K562 (cell line): ENCODE measurements around the gene GSTO2. TPM values are rescaled to one million over a fixed set of nuclear protein-coding genes. Genes with fewer than 3 reads are reported as not detected.

Experiments used
- ATAC-seq: fragments of 200-7000 bp; cut with Tn5 transposase; 3 replicates; pipeline ENCODE4 v1.9.1; 2020; ENCODE audit warnings: moderate library complexity
- BruUV-seq: library from RNA; stranded (reverse); fragments of 400-500 nt; replicated peaks from 2 replicates; lab custom pipeline; 2021; lab: Mats Ljungman, UMichigan
- CTCF ChIA-PET: fragments of 300-600 bp; formaldehyde crosslinking; extraction: SDS; loops from one replicate; lab custom pipeline; 2021; ENCODE audit warnings: low intra/inter-chr PET ratio; lab: Yijun Ruan, JAX
- POLR2A ChIA-PET: fragments of 300-600, 350-650 bp; sonication (Branson Sonifier 250); formaldehyde crosslinking; extraction: SDS; loops from one replicate; lab custom pipeline; 2021; ENCODE audit warnings: antibody characterized with exemption, inconsistent platforms; lab: Yijun Ruan, JAX
- DNase-seq, 4 experiments: peaks; one replicate each; pipeline versions ENCODE4 v3.0.0 to v3.0.0-alpha.2; 2011 to 2018; ENCODE audit warnings: low spot score in 3 of 4, mixed read lengths in 3 of 4; ENCODE audit errors: extremely low read depth in 1 of 4
- FAIRE-seq: peaks from 2 replicates; lab custom pipeline; 2011; peaks lifted over from hg19 to GRCh38; lab: Jason Lieb, UNC
- H2AFZ ChIP-seq: 2 replicates; pipeline ENCODE4 v1.6.0; 2011; ENCODE audit warnings: low read depth, low read length, control low read depth, inconsistent platforms
- H3K27ac ChIP-seq: fragments of 200-600 bp; 3 replicates; pipeline ENCODE4 v1.8.0; 2011; ENCODE audit warnings: low read depth, mild to moderate bottlenecking, control low read depth, inconsistent platforms, low read length, moderate library complexity, mixed read lengths; ENCODE audit errors: extremely low read depth
- H3K27me3 ChIP-seq, 2 experiments: fragments of 300-600 bp in 1 of 2; 2 replicates in 1 of 2; 3 replicates in 1 of 2; pipeline versions ENCODE4 v1.6.0 to v1.8.0; 2011; ENCODE audit warnings: inconsistent platforms in 2 of 2, low read length in 2 of 2, mild to moderate bottlenecking in 1 of 2, mixed read lengths in 1 of 2, moderate library complexity in 1 of 2; ENCODE audit not compliant: control insufficient read depth in 2 of 2, insufficient read depth in 2 of 2
- H3K36me3 ChIP-seq: fragments of 300-600 bp; 3 replicates; pipeline ENCODE4 v1.8.0; 2011; ENCODE audit warnings: mild to moderate bottlenecking, low read length, inconsistent platforms; ENCODE audit not compliant: control insufficient read depth, insufficient read depth
- H3K4me1 ChIP-seq, 2 experiments: fragments of 200-600 bp in 1 of 2; replicated peaks in 1 of 2; 2 replicates in 1 of 2; 3 replicates in 1 of 2; pipeline versions ENCODE4 v1.5.1 to v1.8.0; 2011; ENCODE audit warnings: inconsistent platforms in 2 of 2, low read length in 2 of 2, mild to moderate bottlenecking in 1 of 2, mixed read lengths in 1 of 2, moderate library complexity in 1 of 2; ENCODE audit not compliant: control insufficient read depth in 2 of 2, insufficient read depth in 2 of 2
- H3K4me2 ChIP-seq: 2 replicates; pipeline ENCODE4 v1.6.1; 2011; ENCODE audit warnings: low read length, control low read depth, inconsistent platforms, mixed read lengths; ENCODE audit not compliant: insufficient read depth
- H3K4me3 ChIP-seq: fragments of 200-600 bp; sonication (generic), shearing (Covaris generic); 2 replicates; pipeline ENCODE4 v1.5.1; 2016; ENCODE audit warnings: control low read depth, inconsistent platforms
- H3K79me2 ChIP-seq: fragments of 200-600 bp; 3 replicates; pipeline ENCODE4 v1.8.0; 2011; ENCODE audit warnings: low read length, inconsistent platforms; ENCODE audit not compliant: control insufficient read depth, insufficient read depth
- H3K9ac ChIP-seq, 2 experiments: 2 replicates each; pipeline versions ENCODE4 v1.6.0 to v1.6.1; 2011; ENCODE audit warnings: low read depth in 2 of 2, low read length in 2 of 2, control low read depth in 1 of 2, inconsistent platforms in 1 of 2, mild to moderate bottlenecking in 1 of 2, mixed read lengths in 1 of 2; ENCODE audit not compliant: insufficient read depth in 1 of 2
- H3K9me1 ChIP-seq: one replicate; pipeline ENCODE4 v1.6.0; 2011; ENCODE audit warnings: inconsistent platforms, mild to moderate bottlenecking, low read length, moderate library complexity; ENCODE audit not compliant: control insufficient read depth, insufficient read depth
- H3K9me3 ChIP-seq: replicated peaks from 2 replicates; pipeline ENCODE4 v1.5.1; 2011; ENCODE audit warnings: low read depth, low read length, inconsistent platforms; ENCODE audit not compliant: control insufficient read depth, insufficient read depth
- H4K20me1 ChIP-seq: replicated peaks from 2 replicates; pipeline ENCODE4 v1.6.1; 2011; ENCODE audit warnings: low read length, inconsistent platforms, mixed read lengths; ENCODE audit not compliant: control insufficient read depth, insufficient read depth
- FOSL1 ChIP-seq: fragments of 200-800 bp; sonication (Bioruptor generic); conservative IDR thresholded peaks from 2 replicates; pipeline ENCODE4 v1.6.1; 2016; ENCODE audit warnings: missing genetic modification characterization, missing compliant biosample characterization
- GATA2 ChIP-seq: sonication (generic); formaldehyde crosslinking; IDR thresholded peaks from 2 replicates; pipeline ENCODE4 v1.4.0; 2020; ENCODE audit warnings: mild to moderate bottlenecking, missing genetic modification reagents
- MED1 ChIP-seq: sonication (generic); formaldehyde crosslinking; IDR thresholded peaks from 2 replicates; pipeline ENCODE4 v1.8.1; 2023; ENCODE audit warnings: missing genetic modification reagents, borderline replicate concordance
- POLR2H ChIP-seq: IDR thresholded peaks from 2 replicates; pipeline ENCODE4 v1.6.1; 2016; ENCODE audit warnings: missing genetic modification characterization, low read depth, mild to moderate bottlenecking, control low read depth, missing compliant biosample characterization, moderate library complexity
- PRPF4 ChIP-seq: fragments of 200-400 bp; formaldehyde crosslinking; IDR thresholded peaks from one replicate; pipeline ENCODE4 v1.6.1; 2017; ENCODE audit warnings: low read length, low read depth, mild to moderate bottlenecking; ENCODE audit not compliant: insufficient read depth, poor library complexity, severe bottlenecking
- RB1 ChIP-seq: fragments of 450-650 bp; IDR thresholded peaks from 2 replicates; pipeline ENCODE4 v1.6.1; 2017; ENCODE audit warnings: low read depth, mild to moderate bottlenecking
- RFX1 ChIP-seq: fragments of 450-650 bp; IDR thresholded peaks from 2 replicates; pipeline ENCODE4 v1.6.1; 2016; ENCODE audit warnings: mild to moderate bottlenecking, moderate library complexity
- SREBF2 ChIP-seq: sonication (generic); formaldehyde crosslinking; IDR thresholded peaks from 2 replicates; pipeline ENCODE4 v1.4.0; 2020; ENCODE audit warnings: mild to moderate bottlenecking, missing genetic modification reagents
- STAT5A ChIP-seq: IDR thresholded peaks from 2 replicates; pipeline ENCODE4 v1.6.1; 2012; ENCODE audit warnings: low read length, inconsistent platforms, borderline replicate concordance
- ZNF165 ChIP-seq: fragments of 250-450 bp; sonication (Bioruptor Pico); IDR thresholded peaks from 2 replicates; pipeline ENCODE4 v1.4.0; 2020; ENCODE audit warnings: borderline replicate concordance
- ZNF766 ChIP-seq: fragments of 200-800 bp; sonication (Bioruptor generic); conservative IDR thresholded peaks from 2 replicates; pipeline ENCODE4 v1.6.1; 2016; ENCODE audit warnings: missing genetic modification characterization, missing compliant biosample characterization
- WGBS: fragments of 100-300 bp; shearing (Covaris generic); methylation state at CpG from one replicate; pipeline ENCODE4 v1.1.6; 2016; ENCODE audit warnings: low coverage, mixed read lengths; ENCODE audit not compliant: insufficient coverage; ENCODE audit errors: missing lambda C conversion rate; 5-methylcytosine and 5-hydroxymethylcytosine counted together
- in situ Hi-C: fragments of 300-500 bp; cut with MboI; formaldehyde crosslinking; loops from 4 replicates; pipeline ENCODE4 v1.15.0; 2018; ENCODE audit warnings: inconsistent platforms, mixed read lengths
- intact Hi-C: fragments of 100-400 bp; cut with micrococcal nuclease; formaldehyde crosslinking; loops from 2 replicates; pipeline ENCODE4 v1.14.2; 2022
- polyA plus RNA-seq, 8 experiments: library from polyadenylated mRNA; depleted of rRNA in 4 of 8; stranded (reverse) in 5 of 8; unstranded in 3 of 8; fragments of >200 nt; fragmentation: Nextera tagmentation in 2 of 8; fragmentation: Illumina TruSeq in 1 of 8; extraction: Ambion mirVana in 2 of 8; extraction: Trizol in 1 of 8; gene quantifications; 2 replicates each; pipeline versions ENCODE4 v1.2.1 to v1.2.3, GENCODE V29; 2011 to 2014; ENCODE audit warnings: inconsistent platforms in 1 of 8, missing spikeins in 1 of 8
- total RNA-seq, 7 experiments: library from RNA; depleted of rRNA in 6 of 7; stranded (reverse); fragments of >200 nt in 6 of 7; fragmentation: Illumina TruSeq in 2 of 7; extraction: Trizol in 2 of 7; gene quantifications; 2 replicates each; pipeline versions ENCODE4 v1.2.1 to v1.2.3, GENCODE V29; 2011 to 2021; ENCODE audit warnings: low replicate concordance in 1 of 7

Gene GSTO2
- total and polyA plus RNA-seq, 9 of the 15 experiments (the other 6 are each of a cell fraction or from before 2014, with no cell fraction given), result 0.18 to 1.8 (median 0.90) TPM

- TF ChIP-seq FOSL1 (tag) (no peak), RB1 (no peak), GATA2 (no peak)
- TF ChIP-seq, all 486 proteins: peak for 0
Measured at GRCh38 chr10:104304927-104305326, 35.9 kb downstream of the GSTO2 start (continued).

DNA sequence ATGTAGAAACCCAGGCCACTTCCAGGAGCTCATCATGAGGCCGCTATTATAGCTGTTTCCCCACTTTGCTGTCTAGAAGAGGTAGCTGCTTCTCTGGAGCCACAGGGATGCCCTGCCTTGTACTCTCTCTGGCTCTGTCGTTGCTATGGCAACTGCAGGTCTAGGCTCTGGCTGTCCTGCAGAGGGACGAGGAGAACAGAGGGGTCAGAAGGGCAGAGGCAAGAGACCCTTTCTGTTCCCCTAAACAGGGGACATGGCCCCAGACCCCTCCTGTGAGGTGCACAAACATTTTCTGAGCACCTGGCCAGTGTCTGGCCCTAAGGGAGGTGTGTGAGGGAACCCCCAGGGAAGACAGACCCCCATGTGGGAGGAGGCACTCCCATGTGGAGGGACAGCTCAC lies 37.9 kb downstream of the GSTO2 start:
- no peaks in the 10 kb centered on the region; a peak in 3 of 5 replicates for H3K4me1 ChIP-seq
- POLR2A ChIA-PET, result interaction anchor here (0.7 to 1.1 kb wide), 2 partner anchors 15 to 22 kb away, joined by 3 to 5 read pairs; no protein-coding TSS in a partner anchor
- 33% methylated on average over 2 of the region's 3 CpGs for WGBS

More for the DNA sequence above, 37.9 kb downstream of the GSTO2 start:
- peak; percentile 6 for FAIRE-seq
- no peaks in the 10 kb centered on the region for H3K27me3 ChIP-seq
- H3K9me3 ChIP-seq, result no peaks in the 10 kb centered on the region; the same call in 1 of the 2 replicates
- intact Hi-C loops, result no loop called here
- BruUV-seq, result no TSS peak
- H3K9me1 ChIP-seq, result no peaks in the 10 kb centered on the region
- no peak overlapping the region for H3K9ac ChIP-seq
- peak; percentile 86 for TF ChIP-seq RFX1
- no peak for TF ChIP-seq STAT5A
- no peak for TF ChIP-seq PRPF4
- no peak for TF ChIP-seq SREBF2 (CRISPR knock-in tag)
- TF ChIP-seq ZNF165 (CRISPR knock-in tag), result no peak
- TF ChIP-seq POLR2H (tag), result no peak
- no peak for TF ChIP-seq MED1 (CRISPR knock-in tag)
- no peak for TF ChIP-seq ZNF766
- CTCF ChIA-PET, result no interaction called here
- ATAC-seq, result no peak
- in situ Hi-C loops, result no loop called here
- H3K4me3 ChIP-seq, result no peak overlapping the region
- H3K27ac ChIP-seq, result no peak overlapping the region
- no peak for DNase-seq
- H3K79me2 ChIP-seq, result peaks cover 4% of the 10 kb centered on the region
- H3K36me3 ChIP-seq, result peaks cover 23% of the 10 kb centered on the region; the same call in 2 of the 3 replicates
- no peak overlapping the region for H2AFZ ChIP-seq
- no peak overlapping the region for H3K4me2 ChIP-seq
- peaks cover 7% of the 10 kb centered on the region; the same call in 1 of the 2 replicates for H4K20me1 ChIP-seq
